Large intestine (tissue), 3 donors: ENCODE measurements around the gene OR52N2. TPM values are rescaled to one million over a fixed set of nuclear protein-coding genes. Genes with fewer than 3 reads are reported as not detected.

Experiments used
- DNase-seq, 2 donors: peaks; one replicate each; pipeline versions ENCODE4 v3.0.0 to v3.0.0-alpha.2; 2013
- H3K27ac ChIP-seq: one replicate; pipeline ENCODE4 v1.5.1; 2013; ENCODE audit warnings: low read length
- H3K27me3 ChIP-seq: 2 replicates; pipeline ENCODE4 v1.6.1; 2013; ENCODE audit warnings: low read length; ENCODE audit not compliant: control insufficient read depth, insufficient read depth
- H3K36me3 ChIP-seq: 2 replicates; pipeline ENCODE4 v1.6.1; 2013; ENCODE audit warnings: low read length; ENCODE audit not compliant: control insufficient read depth, insufficient read depth
- H3K4me1 ChIP-seq: one replicate; pipeline ENCODE4 v1.6.1; 2013; ENCODE audit warnings: low read length; ENCODE audit not compliant: control insufficient read depth, insufficient read depth
- H3K4me3 ChIP-seq: one replicate; pipeline ENCODE4 v1.5.1; 2013; ENCODE audit warnings: low read length
- H3K9me3 ChIP-seq: one replicate; pipeline ENCODE4 v1.6.1; 2013; ENCODE audit warnings: mild to moderate bottlenecking, low read depth, low read length, moderate library complexity; ENCODE audit not compliant: control insufficient read depth
- WGBS: methylation state at CpG from one replicate; pipeline ENCODE4 v1.1.5; 2013; ENCODE audit warnings: low lambda C conversion rate; ENCODE audit not compliant: insufficient coverage; 5-methylcytosine and 5-hydroxymethylcytosine counted together
- polyA plus RNA-seq: library from polyadenylated mRNA; unstranded; fragments of 120-200 nt; gene quantifications from one replicate; pipeline ENCODE4 v1.2.1, GENCODE V29; 2013

OR52N2 gene
- polyA plus RNA-seq, 1 donor = not detected

DNA sequence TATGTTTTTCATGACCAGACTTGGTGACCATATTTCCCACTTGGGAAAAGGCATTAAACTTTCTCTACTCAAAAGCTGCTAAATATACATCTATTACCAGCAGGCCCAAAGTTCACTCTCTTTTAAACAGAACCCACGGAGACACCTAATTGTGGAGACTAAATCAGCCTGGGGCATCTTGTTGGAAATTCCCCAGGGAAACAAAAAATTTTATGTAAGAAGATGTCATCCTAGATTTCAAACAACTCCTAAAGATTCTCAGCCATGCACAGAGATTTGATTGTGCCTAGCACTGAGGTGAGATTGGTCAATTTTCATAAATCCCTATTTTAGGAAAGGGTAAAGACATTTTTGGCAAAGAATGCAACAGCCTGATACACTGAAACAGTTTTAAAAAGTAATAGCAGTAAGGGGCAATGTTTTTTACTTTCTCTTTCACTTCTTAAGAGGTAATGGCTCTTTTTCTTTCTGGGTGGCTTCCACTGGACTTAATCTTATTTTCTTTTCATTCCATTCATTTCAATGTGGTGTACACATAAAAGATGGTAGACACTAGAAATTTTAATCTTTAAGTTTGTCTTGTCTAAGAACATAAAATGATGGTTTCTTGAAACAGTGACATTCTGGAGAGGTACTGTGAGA is 9.6 kb downstream of the OR52N2 start:
- no peaks in the 10 kb centered on the region for H3K27me3 ChIP-seq
- H3K36me3 ChIP-seq = no peaks in the 10 kb centered on the region
- no peak overlapping the region for H3K27ac ChIP-seq
- WGBS = no CpG with 5 or more reads among the region's 1 CpG
- DNase-seq = no peak
- H3K9me3 ChIP-seq = no peaks in the 10 kb centered on the region
- H3K4me1 ChIP-seq = no peaks in the 10 kb centered on the region
- no peak overlapping the region for H3K4me3 ChIP-seq

DNA sequence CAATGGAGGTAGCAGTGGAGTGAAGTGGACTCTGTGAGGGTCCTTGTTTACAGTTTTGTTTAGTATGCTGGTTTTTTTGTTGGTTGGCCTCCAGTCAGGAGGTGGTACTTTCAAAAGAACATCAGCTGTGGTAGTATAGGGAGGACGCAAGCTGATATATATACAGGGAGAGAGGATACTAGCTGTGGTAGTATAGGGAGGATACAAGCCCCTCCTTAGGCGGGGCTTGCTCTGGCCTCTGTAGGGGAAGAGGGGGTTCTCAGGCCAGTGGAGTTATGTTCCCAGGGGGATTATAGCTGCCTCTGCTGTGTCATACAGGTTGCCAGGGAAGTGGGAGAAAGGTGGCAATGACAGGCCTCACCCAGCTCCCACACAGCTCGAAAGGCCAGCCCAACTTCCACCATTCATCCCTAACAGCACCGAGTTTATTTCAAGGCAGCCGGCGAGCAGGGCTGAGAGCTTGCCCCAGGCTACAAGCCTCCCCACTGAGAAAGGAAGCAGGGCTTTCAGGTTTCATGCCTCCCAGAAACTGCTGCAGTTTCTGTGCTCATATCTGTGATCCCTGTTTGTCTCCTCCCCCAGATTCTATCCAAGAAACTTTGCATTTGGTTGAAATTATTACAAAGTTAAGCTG is 22.6 kb downstream of the OR52N2 start:
- Histone ChIP-seq H3K27ac (no peak overlapping the region), H3K4me1 (no peaks in the 10 kb centered on the region), H3K9me3 (no peaks in the 10 kb centered on the region), H3K27me3 (no peaks in the 10 kb centered on the region), H3K36me3 (no peaks in the 10 kb centered on the region), H3K4me3 (no peak overlapping the region)
- WGBS = 100% methylated on average over 1 of the region's 6 CpGs
- DNase-seq = no peak

DNA sequence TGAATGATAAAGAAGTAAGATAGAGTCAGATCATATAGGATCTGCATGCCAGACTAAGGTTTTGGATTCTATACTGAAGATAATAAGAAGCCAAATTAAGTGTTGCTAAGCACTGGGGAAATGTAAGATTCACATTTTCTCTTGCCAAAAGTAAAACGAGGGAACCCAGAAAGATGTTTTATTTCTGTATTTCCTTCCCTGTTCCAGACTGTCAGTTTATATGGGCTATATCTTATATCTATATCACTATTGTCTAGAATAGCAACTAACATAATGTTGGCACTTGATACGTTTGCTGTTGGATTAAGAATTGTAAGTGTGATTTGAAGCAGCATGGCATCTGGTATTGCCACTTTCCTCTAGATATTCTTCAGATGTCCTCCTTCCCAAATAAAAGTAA is 24.7 kb downstream of the OR52N2 start:
- no peaks in the 10 kb centered on the region for H3K4me1 ChIP-seq
- H3K36me3 ChIP-seq = no peaks in the 10 kb centered on the region
- H3K27ac ChIP-seq = no peak overlapping the region
- no peak for DNase-seq
- WGBS = no CpG with 5 or more reads among the region's 2 CpGs
- no peaks in the 10 kb centered on the region for H3K9me3 ChIP-seq
- H3K27me3 ChIP-seq = no peaks in the 10 kb centered on the region
- H3K4me3 ChIP-seq = no peak overlapping the region

DNA sequence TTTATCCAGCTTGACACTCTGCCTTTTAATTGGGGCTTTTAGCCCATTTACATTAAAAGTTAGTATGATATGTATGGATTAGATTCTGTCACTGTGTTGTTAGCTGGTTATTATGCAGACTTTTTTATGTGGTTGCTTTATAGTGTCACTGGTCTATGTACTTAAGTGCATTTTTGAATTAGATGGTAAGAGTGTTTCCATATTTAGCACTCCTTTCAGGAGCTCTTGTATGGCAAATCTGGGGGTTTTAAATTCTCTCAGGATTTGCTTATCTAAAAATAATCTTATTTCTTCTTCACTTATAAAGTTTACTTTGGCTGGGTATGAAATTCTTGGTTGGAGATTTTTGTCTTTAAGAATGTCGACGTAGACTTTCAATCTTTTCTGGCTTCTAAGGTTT is 29.0 kb downstream of the OR52N2 start:
- Histone ChIP-seq H3K4me3 (no peak overlapping the region), H3K4me1 (no peaks in the 10 kb centered on the region), H3K27ac (no peak overlapping the region), H3K36me3 (no peaks in the 10 kb centered on the region), H3K9me3 (no peaks in the 10 kb centered on the region), H3K27me3 (no peaks in the 10 kb centered on the region)
- WGBS = 87% methylated on average over 2 of the region's 2 CpGs
- DNase-seq = no peak

DNA sequence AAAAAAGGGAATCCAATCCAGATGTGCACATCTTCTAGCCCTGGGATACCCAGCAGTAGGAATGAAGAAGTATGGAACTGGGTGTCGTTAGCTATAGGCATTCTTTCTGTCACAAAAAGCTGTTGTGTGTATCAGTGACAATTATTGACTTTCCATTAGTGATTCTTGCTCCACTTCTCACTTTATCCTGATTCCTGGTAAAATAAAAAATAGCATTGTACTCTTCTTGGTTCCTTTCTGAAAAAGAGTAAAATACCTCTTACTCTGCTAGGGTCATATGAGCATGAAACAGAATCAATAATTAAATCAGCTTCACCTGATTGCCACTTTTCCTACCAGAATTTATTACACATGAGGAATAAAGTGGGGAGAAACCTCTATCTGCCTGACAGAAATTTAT is 33.1 kb downstream of the OR52N2 start, which contains the start of gene OR52E6:
TSS of gene OR52E6 (minus strand) at position 101 of the 400 bp plus-strand sequence. CDS start at position 101, 0 bp downstream.
- Histone ChIP-seq H3K36me3 (no peaks in the 10 kb centered on the region), H3K9me3 (no peaks in the 10 kb centered on the region), H3K4me1 (no peaks in the 10 kb centered on the region), H3K4me3 (no peak within 1 kb of the TSS), H3K27me3 (no peaks in the 10 kb centered on the region), H3K27ac (no peak within 1 kb of the TSS)
- DNase-seq = no peak
- WGBS = 0% methylated on average over 1 of the region's 1 CpG

DNA sequence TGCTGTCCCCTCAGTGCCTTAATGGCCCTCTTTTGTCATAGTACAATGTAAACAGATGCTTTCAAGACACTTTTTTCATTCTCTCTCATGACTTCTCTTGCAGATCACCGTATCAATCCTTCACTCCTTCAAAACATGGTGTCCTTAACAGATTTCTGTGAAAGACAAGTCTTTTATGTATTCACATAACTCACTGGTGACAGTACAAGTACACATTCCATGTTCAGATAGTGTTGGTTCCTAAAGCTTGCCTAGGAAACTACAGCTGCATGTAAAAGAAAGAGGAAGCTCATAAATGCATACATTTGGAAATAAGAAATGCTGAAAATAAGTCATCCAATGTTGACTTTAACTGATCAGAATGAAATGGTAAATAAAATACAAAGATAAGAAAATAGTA is 38.0 kb downstream of the OR52N2 start:
- no peak overlapping the region for H3K4me3 ChIP-seq
- no peak overlapping the region for H3K27ac ChIP-seq
- no peaks in the 10 kb centered on the region for H3K36me3 ChIP-seq
- H3K4me1 ChIP-seq = no peaks in the 10 kb centered on the region
- no peak for DNase-seq
- no peaks in the 10 kb centered on the region for H3K27me3 ChIP-seq
- 83% methylated on average over 1 of the region's 1 CpG for WGBS
- no peaks in the 10 kb centered on the region for H3K9me3 ChIP-seq

DNA sequence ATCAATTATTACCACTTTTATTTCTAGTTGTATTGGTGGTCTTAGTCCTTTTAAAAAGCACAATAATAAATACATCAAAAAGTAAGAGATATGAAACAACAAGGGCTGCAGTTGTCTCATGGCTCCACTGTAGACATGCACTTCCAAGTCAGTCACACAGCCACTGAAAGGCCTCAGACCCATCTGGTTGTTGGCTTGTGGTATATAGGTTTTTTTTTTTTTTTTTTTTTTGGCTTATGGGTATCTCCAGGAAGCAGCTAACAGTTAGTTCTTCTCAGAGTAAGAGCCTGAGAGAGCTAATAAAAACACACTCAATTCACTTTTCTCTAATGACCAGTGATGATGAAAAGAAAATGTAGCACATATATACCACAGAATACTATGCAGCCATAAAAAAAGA is 39.0 kb downstream of the OR52N2 start:
- Histone ChIP-seq H3K9me3 (no peaks in the 10 kb centered on the region), H3K27ac (no peak overlapping the region), H3K4me1 (no peaks in the 10 kb centered on the region), H3K4me3 (no peak overlapping the region), H3K36me3 (no peaks in the 10 kb centered on the region), H3K27me3 (no peaks in the 10 kb centered on the region)
- DNase-seq = no peak

DNA sequence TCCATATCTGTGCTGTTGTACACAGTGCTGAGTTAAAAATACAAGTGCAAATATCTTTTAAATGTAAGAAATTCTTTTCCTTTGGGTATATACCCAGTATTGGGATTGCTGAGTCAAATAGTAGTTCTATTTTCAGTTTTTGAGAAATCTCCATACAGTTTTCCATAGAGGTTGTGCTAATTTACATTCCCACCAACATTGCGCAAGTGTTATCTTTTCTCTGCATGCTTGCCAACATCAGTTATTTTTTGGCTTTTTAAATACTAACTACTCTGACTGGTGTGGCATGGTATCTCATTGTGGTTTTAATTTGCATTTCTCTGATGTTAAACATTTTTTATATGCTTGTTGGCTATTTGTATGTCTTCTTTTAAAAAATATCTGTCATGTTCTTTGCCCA is 42.3 kb downstream of the OR52N2 start:
- Histone ChIP-seq H3K4me3 (no peak overlapping the region), H3K27ac (no peak overlapping the region), H3K36me3 (no peaks in the 10 kb centered on the region), H3K27me3 (no peaks in the 10 kb centered on the region), H3K9me3 (no peaks in the 10 kb centered on the region), H3K4me1 (no peaks in the 10 kb centered on the region)
- WGBS = 60% methylated on average over 1 of the region's 1 CpG
- no peak for DNase-seq

DNA sequence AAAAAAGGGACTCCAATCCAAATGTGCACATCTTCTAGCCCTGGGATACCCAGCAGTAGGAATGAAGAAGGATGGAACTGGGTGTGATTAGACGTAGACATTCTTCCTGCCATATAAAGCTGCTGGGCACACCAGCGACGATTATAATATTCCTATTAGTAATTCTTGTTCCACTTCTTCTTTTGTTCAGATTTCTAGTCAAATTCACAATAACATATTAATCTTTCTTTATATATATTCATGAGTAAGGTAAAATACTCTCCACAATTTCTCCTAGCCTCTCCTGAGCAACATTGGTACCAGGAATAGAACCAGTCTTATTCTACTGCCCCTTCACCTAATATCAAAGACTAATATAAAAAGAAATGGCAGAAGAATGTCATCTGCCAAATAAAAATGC is 48.9 kb downstream of the OR52N2 start, which contains the start of gene OR52E8:
TSS of gene OR52E8 (minus strand) at position 101 of the 400 bp plus-strand sequence. CDS start at position 101, 0 bp downstream.
- Histone ChIP-seq H3K9me3 (no peaks in the 10 kb centered on the region), H3K27me3 (no peaks in the 10 kb centered on the region), H3K4me3 (no peak within 1 kb of the TSS), H3K4me1 (no peaks in the 10 kb centered on the region), H3K36me3 (no peaks in the 10 kb centered on the region), H3K27ac (no peak within 1 kb of the TSS)
- WGBS = no CpG with 5 or more reads among the region's 3 CpGs
- no peak for DNase-seq

DNA sequence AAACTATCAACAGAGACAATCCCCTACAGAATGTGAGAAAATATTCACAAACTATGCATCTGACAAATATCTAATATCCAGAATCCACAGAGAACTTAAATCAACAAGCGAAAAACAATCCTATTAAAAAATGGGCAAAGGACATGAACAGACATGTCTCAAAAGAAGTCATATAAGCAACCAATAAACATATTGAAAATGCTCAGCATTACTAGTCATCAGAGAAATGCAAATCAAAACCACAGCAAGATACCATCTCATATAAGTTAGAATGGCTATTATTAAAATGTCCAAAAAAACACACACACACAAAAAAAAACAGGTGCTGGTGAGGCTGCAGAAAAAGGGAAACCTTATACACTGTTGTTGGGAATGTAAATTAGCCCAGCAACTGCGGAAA is 57.1 kb downstream of the OR52N2 start:
- no peaks in the 10 kb centered on the region for H3K27me3 ChIP-seq
- peaks cover 4% of the 10 kb centered on the region for H3K9me3 ChIP-seq
- DNase-seq = no peak
- WGBS = 100% methylated on average over 1 of the region's 2 CpGs
- no peaks in the 10 kb centered on the region for H3K36me3 ChIP-seq
- H3K4me3 ChIP-seq = no peak overlapping the region
- no peak overlapping the region for H3K27ac ChIP-seq
- no peaks in the 10 kb centered on the region for H3K4me1 ChIP-seq
